IPS DF 6.9 (cell line): Measurements from ENCODE around the gene B9D1.

Experiments
- DNase-seq: peaks from one replicate; pipeline ENCODE4 v3.0.0-alpha.2; 2013; ENCODE audit warnings: low read depth, low spot score
- H3K27ac ChIP-seq: one replicate; pipeline ENCODE4 v1.5.1; 2013; ENCODE audit warnings: low read length, control low read depth
- H3K27me3 ChIP-seq: 2 replicates; pipeline ENCODE4 v1.6.1; 2013; ENCODE audit warnings: mild to moderate bottlenecking, low read length; ENCODE audit not compliant: control insufficient read depth, insufficient read depth
- H3K36me3 ChIP-seq: 2 replicates; pipeline ENCODE4 v1.6.1; 2013; ENCODE audit warnings: low read length; ENCODE audit not compliant: control insufficient read depth, insufficient read depth
- H3K4me1 ChIP-seq: 2 replicates; pipeline ENCODE4 v1.6.1; 2013; ENCODE audit warnings: low read length; ENCODE audit not compliant: control insufficient read depth, insufficient read depth
- H3K4me3 ChIP-seq: 2 replicates; pipeline ENCODE4 v1.5.1; 2013; ENCODE audit warnings: mild to moderate bottlenecking, low read length
- H3K9me3 ChIP-seq: 2 replicates; pipeline ENCODE4 v1.6.1; 2013; ENCODE audit warnings: low read length, inconsistent platforms; ENCODE audit not compliant: control insufficient read depth, insufficient read depth
- WGBS: extraction: QIAGEN DNeasy Blood & Tissue Kit; methylation state at CpG from one replicate; pipeline ENCODE4 v1.1.7; 2013; ENCODE audit warnings: mixed read lengths, missing lambda C conversion rate; ENCODE audit not compliant: insufficient read length, insufficient coverage; 5-methylcytosine and 5-hydroxymethylcytosine counted together

Gene B9D1

DNA sequence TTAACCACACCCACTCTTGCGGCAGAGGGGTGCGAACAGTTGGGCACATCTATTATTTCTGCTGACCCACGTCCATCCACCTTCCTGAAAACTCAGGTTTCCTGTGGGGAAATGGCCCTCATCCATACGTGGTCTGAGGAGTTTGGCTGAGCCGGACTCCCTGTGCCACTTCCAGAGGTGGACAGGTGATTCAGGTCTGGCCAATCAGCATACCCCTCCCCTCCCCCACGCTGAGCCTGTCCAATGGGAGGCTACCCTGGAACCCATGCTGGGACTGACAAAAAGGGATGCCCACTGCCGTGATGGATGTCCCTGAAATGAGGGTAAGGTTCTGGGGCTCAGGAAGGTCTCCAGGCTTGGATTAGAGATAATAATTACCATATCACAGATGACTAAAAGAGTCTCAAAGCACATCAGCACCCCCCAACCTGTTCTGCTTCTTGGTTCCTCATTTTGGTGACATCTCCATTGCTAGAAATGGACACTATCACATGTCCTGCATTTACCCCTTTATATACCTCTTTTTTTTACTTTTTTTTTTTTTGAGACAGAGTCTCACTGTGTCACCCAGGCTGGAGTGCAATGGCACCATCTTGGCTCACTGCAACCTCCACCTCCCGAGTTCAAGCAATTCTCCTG is 10.5 kb upstream of the B9D1 start:
- WGBS, result no CpG with 5 or more reads among the region's 8 CpGs
- Histone ChIP-seq H3K27ac (no peak overlapping the region), H3K9me3 (no peaks in the 10 kb centered on the region), H3K36me3 (no peaks in the 10 kb centered on the region), H3K4me1 (peaks cover 3% of the 10 kb centered on the region), H3K27me3 (no peaks in the 10 kb centered on the region), H3K4me3 (no peak overlapping the region)
- DNase-seq, result no peak

DNA sequence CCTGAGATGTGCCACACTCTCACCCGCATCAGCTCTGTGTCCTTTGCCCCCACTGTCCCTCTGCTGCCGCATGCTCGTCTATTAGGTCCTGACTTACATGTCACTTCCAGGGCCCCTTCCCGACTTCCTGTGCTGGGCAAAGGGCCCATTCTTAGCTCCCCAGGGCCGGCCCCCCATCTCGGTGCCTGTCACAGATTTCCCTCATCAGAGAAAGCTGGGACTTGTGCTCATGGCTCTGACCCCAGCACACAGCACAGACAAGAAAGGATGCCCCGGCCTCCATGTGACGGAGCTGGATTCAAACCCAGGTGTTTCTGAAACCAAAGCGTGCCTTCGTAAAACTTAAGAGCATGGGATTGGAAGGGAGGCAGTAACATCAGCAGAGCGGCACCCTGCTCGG is 9.9 kb upstream of the B9D1 start:
- Histone ChIP-seq H3K27ac (no peak overlapping the region), H3K9me3 (no peaks in the 10 kb centered on the region), H3K4me3 (no peak overlapping the region), H3K36me3 (no peaks in the 10 kb centered on the region), H3K27me3 (no peaks in the 10 kb centered on the region), H3K4me1 (peaks cover 3% of the 10 kb centered on the region)
- no peak for DNase-seq
- no CpG with 5 or more reads among the region's 12 CpGs for WGBS

DNA sequence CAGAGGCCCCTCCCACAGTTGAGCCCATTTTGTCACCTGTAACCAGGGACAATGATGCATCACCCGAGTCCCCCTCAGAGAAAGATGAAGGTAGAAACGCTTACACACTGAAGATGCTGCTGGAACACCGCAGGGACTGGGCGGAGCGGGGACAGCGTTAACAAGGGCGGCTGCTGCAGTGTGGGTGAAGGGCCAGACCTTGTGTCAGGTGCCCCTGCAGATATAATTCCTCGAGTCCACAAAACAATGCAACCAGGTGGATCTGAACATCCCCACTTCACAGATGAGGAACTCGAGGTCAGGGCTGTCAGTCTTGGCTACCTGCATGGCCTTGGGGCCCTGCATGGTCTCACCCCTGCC is 9.5 kb upstream of the B9D1 start:
- H3K36me3 ChIP-seq, result no peaks in the 10 kb centered on the region
- no peak overlapping the region for H3K4me3 ChIP-seq
- no CpG with 5 or more reads among the region's 9 CpGs for WGBS
- no peak overlapping the region for H3K27ac ChIP-seq
- no peaks in the 10 kb centered on the region for H3K9me3 ChIP-seq
- peaks cover 3% of the 10 kb centered on the region for H3K4me1 ChIP-seq
- no peaks in the 10 kb centered on the region for H3K27me3 ChIP-seq
- DNase-seq, result no peak

DNA sequence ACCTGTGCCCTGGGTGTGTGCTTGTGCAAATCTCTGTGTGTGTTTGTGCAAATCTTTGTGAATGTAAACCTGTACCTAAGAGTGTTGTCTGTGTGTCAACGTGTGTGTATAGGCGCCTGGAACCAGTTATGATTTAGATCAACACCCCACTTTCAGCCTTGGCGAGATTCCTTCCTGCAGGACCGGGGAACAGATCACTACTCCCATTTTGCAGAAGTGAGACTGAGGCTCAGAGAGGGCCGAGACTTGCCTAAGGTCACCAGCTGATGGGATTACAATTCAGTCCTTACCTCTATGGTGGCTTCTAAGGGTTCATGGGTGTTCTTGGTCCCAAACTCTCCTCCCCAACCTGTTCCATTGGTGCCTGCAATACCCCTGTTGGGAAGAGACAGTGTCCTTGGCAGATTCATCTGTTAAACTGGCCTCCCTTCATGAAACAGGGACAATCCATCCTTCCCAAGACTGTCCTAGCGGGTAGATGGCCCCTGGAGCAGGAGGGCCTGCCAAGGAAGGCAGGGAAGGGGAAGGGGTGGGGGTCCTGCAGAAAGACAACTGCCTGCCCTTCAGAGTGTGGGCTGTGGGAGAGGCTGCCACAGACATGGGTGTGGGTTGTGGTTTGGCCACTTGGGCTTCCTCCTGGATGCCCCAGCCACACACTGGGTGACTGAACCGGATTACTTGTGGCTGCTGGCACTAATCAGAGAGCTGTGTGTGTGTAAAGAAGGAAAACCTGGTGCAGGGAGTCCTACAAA is 8.9 kb upstream of the B9D1 start:
- H3K36me3 ChIP-seq, result no peaks in the 10 kb centered on the region
- H3K4me1 ChIP-seq, result peaks cover 3% of the 10 kb centered on the region
- no peak for DNase-seq
- no peaks in the 10 kb centered on the region for H3K27me3 ChIP-seq
- H3K9me3 ChIP-seq, result no peaks in the 10 kb centered on the region
- no CpG with 5 or more reads among the region's 7 CpGs for WGBS
- H3K4me3 ChIP-seq, result no peak overlapping the region
- H3K27ac ChIP-seq, result no peak overlapping the region

DNA sequence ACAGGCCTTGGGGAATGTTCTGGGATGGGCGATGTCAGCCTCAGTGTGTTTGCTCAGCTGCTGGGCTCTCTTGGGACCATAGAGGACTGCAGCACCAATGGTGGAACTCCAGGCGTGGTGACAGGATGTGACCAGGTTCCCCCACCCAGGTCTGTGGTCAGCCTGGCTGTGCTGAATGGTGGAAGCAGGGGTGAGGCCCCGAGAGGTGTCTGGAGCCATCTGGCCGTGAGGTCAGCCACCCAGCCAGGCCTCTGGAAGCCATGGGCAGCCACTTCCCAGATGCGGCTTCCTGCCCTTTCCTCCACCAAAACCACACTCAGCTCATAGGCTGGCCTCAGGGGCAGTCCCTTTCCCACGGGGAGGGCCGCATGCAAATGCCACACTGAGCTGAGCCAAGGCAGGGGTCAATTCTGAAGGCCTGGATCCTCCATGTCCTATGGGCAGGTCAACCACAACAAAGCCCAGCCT is 8.0 kb upstream of the B9D1 start:
- H3K4me1 ChIP-seq, result peaks cover 3% of the 10 kb centered on the region
- no peak overlapping the region for H3K4me3 ChIP-seq
- no peaks in the 10 kb centered on the region for H3K36me3 ChIP-seq
- no peak for DNase-seq
- no peaks in the 10 kb centered on the region for H3K27me3 ChIP-seq
- no CpG with 5 or more reads among the region's 7 CpGs for WGBS
- no peaks in the 10 kb centered on the region for H3K9me3 ChIP-seq
- no peak overlapping the region for H3K27ac ChIP-seq

DNA sequence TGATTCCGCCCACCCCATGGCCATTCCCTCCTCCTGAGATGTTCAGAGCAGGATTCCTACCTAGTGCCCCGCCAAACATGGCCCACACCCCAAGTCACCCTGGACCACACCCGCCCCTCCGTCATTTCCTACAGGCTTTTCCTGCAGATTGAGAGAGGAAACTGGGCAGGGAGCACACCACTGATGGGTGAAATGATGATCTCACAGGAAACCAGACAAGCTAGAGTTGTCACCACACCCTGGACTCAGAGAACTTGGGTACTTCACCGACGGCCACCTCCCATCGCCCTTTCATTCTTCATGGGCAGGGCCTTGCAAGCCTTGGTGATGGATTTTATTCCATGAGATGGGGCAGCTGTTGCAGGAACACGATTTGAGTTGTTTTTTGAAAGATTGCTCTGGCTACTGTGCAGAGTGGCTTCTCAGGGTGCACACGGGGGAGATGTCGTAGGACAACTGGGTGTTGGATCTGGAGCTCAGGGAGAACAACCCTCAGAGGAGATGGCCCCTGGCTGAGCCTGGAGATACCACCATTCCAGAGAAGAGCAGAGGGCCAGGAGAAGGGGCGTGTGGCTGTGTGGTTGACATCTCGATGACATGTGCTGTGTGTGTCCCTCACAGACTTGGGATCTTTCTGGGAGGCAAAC is 7.4 kb upstream of the B9D1 start:
- Histone ChIP-seq H3K9me3 (no peaks in the 10 kb centered on the region), H3K27me3 (no peaks in the 10 kb centered on the region), H3K4me3 (no peak overlapping the region), H3K27ac (no peak overlapping the region), H3K36me3 (no peaks in the 10 kb centered on the region), H3K4me1 (peaks cover 3% of the 10 kb centered on the region)
- WGBS, result no CpG with 5 or more reads among the region's 12 CpGs
- DNase-seq, result no peak

DNA sequence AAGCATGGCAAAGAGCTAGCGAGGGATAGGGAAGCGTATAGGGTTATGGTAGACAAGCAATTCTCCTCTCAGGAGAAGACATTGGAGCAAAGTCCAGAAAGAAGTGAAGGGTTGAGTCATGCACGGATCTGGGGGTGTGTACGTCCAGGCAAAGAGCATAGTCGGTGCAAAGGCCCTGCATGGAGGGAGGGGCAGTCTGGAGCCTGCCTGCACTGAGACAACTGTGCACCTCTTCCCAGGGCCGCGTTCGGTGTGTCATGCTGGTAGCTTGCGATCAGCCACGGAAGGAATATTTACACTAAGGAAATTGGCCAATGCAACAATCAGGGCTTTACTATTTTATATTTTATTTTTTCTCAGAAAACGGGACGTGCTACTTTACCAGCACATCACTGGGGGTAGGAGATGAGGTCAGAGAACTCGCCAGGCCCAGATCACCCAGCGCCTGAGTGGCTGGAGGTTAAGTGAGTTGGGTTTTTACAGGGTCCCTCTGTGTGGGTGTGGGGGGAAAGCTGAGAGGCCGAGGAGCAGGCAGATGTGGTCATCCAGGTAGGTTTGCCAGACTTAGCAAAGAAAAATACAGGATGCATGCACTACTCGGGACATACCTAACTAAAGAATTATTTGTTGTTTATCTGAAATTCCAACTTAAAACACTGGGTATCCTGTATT is 6.7 kb upstream of the B9D1 start:
- H3K4me3 ChIP-seq, result no peak overlapping the region
- H3K4me1 ChIP-seq, result peaks cover 3% of the 10 kb centered on the region
- no CpG with 5 or more reads among the region's 16 CpGs for WGBS
- H3K9me3 ChIP-seq, result no peaks in the 10 kb centered on the region
- no peak overlapping the region for H3K27ac ChIP-seq
- H3K36me3 ChIP-seq, result no peaks in the 10 kb centered on the region
- no peak for DNase-seq
- H3K27me3 ChIP-seq, result no peaks in the 10 kb centered on the region

DNA sequence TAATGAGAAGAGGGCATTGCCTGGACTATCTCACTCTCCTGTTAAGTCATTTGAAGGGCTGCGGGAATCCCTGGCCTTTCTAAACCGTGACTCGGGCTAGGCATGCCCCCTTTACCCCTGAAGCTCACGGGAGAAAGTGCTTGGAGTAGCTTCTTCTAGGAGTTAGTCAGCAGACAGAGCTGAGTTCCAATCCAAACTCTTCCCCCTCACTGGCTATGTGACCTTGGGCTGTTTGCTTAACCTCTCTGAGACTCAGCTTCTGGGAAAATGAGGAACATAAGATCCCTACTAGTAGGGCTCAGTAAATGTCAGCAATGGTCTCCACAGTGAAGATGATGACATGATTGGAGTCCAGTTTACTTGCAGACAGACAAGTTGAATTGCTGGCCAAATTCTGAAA is 5.7 kb upstream of the B9D1 start:
- H3K27me3 ChIP-seq, result no peaks in the 10 kb centered on the region
- DNase-seq, result no peak
- no peaks in the 10 kb centered on the region for H3K36me3 ChIP-seq
- no CpG with 5 or more reads among the region's 4 CpGs for WGBS
- no peak overlapping the region for H3K4me3 ChIP-seq
- no peaks in the 10 kb centered on the region for H3K9me3 ChIP-seq
- no peak overlapping the region for H3K27ac ChIP-seq
- H3K4me1 ChIP-seq, result peaks cover 3% of the 10 kb centered on the region

DNA sequence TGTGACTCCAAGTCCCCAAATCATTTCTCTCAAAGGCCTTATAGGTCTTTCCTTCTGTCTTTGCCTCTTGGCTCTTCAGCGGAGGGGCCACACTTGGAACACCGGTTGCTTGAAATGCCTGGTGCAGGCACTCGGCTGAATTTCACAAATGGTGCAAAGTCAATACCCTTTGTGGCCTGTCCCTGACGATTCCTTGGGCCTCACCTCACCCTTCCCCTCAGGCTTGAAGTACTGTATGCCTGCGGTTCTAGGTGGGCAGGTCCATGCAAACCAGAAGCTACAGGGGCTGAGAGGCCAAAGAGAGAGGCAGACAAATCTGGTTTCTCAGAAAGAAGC is 4.1 kb upstream of the B9D1 start:
- no peak for DNase-seq
- Histone ChIP-seq H3K27ac (no peak overlapping the region), H3K36me3 (no peaks in the 10 kb centered on the region), H3K4me3 (no peak overlapping the region), H3K4me1 (no peaks in the 10 kb centered on the region), H3K27me3 (no peaks in the 10 kb centered on the region), H3K9me3 (no peaks in the 10 kb centered on the region)
- WGBS, result no CpG with 5 or more reads among the region's 5 CpGs

DNA sequence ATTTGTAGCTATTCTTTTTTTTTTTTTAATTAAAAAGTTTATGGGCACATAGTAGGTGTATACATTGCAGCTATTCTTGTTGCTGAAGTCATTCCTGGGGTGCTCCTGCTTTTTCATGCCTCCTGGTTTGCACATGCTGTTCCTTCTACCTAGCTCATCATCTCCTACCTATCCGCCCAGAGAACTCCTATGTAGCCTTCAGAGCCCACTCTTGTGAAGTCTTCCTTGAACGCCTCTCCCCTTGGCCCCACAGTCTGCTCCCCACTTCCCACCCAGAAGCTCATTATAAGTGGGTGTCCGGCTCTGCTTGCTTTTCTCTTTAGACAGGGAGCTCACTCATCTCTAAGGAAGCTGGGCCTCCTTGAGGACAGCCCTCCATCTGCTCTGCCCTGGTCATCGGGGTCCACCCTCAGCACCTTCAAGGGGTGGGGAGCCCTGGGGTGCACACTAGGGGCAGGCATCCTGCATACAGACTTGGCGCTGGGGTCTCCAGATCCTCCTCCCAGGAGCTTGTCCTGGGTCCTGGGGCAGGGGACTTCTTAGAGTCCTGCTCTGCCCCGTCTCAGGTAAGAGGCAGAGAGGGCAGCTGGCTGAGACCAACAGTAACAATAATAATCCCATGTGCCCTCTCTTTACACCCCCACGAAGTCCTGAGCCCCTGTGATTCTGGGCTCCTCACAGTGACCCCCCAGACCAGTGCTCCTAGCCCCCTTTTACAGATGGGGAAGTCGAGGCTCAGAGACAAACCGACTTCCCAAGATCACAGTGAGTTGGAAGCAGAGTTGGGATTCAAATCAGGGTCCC is 3.5 kb upstream of the B9D1 start:
- H3K4me3 ChIP-seq, result no peak overlapping the region
- H3K27me3 ChIP-seq, result no peaks in the 10 kb centered on the region
- no CpG with 5 or more reads among the region's 9 CpGs for WGBS
- no peaks in the 10 kb centered on the region for H3K4me1 ChIP-seq
- no peak for DNase-seq
- H3K27ac ChIP-seq, result no peak overlapping the region
- no peaks in the 10 kb centered on the region for H3K36me3 ChIP-seq
- no peaks in the 10 kb centered on the region for H3K9me3 ChIP-seq
